OCI-LY1 (cell line): Measurements from ENCODE around the gene MTMR2.

ENCODE experiments used
- CTCF ChIP-seq: fragments of 200-600 bp; sonication (generic), shearing (Covaris generic); IDR thresholded peaks from 2 replicates; pipeline ENCODE4 v1.5.1; 2017; ENCODE audit warnings: mild to moderate bottlenecking, antibody characterized with exemption, low read length, moderate library complexity, mixed read lengths
- EZH2 ChIP-seq: fragments of 200-600 bp; sonication (generic), shearing (Covaris generic); IDR thresholded peaks from 2 replicates; pipeline ENCODE4 v1.8.0; 2017; ENCODE audit warnings: borderline replicate concordance, mixed run types, mild to moderate bottlenecking, antibody characterized with exemption, low read length, moderate library complexity, mixed read lengths

DNA sequence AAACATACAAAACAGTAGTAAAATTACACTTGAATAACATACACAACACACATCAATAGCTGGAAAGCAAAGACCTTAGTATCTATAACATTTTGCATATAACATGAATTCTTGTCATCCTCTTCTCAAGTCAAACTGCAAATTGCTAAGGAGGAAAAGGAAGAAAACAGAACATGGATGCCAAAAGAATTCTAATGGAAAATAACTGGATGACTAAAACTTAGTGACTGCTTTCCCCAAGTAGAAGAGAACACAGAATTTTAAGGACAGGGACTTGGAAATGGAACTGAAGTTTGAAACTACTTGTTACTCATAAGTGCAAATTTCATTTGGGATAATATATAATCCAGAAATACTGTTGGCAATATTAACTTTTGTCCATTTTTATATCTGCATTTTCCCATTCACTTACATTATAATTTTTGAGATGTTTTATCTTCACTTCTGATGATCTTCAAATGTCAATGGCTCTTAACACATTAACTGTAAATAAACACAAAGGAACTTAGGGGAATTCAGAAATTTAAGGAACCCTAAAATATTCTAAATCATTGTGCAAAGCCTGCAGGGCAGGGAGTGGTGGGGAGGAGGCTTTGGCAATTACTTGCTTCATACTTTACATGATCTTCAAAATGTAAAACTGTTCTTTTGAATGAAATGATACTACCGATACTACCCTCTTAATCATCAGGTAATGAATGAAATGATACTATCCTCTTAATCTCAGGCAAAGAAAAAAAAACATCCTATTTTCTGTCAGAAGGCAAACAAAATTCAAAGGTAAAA is 9.9 kb downstream of the MTMR2 start:
- no peak for TF ChIP-seq CTCF
- TF ChIP-seq EZH2 = no peak
